Measurements from ENCODE around the gene KCTD3.

Gene KCTD3

GRCh38 chr1:215637041-215637573 lies 70.0 kb downstream of the KCTD3 start:
- peak; percentile 79 for DNase-seq (ENCODE audit: low spot score)
- TF ChIP-seq CTCF (IDR thresholded peaks at IDR 0.05): no peak
- H3K4me3 ChIP-seq: peak overlapping the region; percentile 49
- H3K27ac ChIP-seq: peak overlapping the region; percentile 16 to 65

GRCh38 chr1:215640429-215641148 lies 73.5 kb downstream of the KCTD3 start:
- TF ChIP-seq CTCF (IDR thresholded peaks at IDR 0.05): no peak
- DNase-seq (ENCODE audit: low spot score): no peak
- H3K27ac ChIP-seq: no peak overlapping the region

GRCh38 chr1:215643592-215644321 lies 76.7 kb downstream of the KCTD3 start:
- TF ChIP-seq CTCF (IDR thresholded peaks at IDR 0.05): no peak
- no peak for DNase-seq (ENCODE audit: low spot score)
- Histone ChIP-seq H3K4me3 (no peak overlapping the region), H3K27ac (no peak overlapping the region)

More at GRCh38 chr1:215640429-215641148, 73.5 kb downstream of the KCTD3 start:
- H3K4me3 ChIP-seq: no peak overlapping the region

- no peak for DNase-seq (ENCODE audit: low spot score)
- Histone ChIP-seq H3K4me3 (no peak overlapping the region), H3K27ac (no peak overlapping the region)
- no peak for TF ChIP-seq CTCF (IDR thresholded peaks at IDR 0.05)
Observed at GRCh38 chr1:215645182-215645581, 78.1 kb downstream of the KCTD3 start.

GRCh38 chr1:215645861-215646260 lies 78.8 kb downstream of the KCTD3 start:
- no peak overlapping the region for H3K4me3 ChIP-seq
- no peak for DNase-seq (ENCODE audit: low spot score)
- H3K27ac ChIP-seq: no peak overlapping the region
- TF ChIP-seq CTCF (IDR thresholded peaks at IDR 0.05): no peak

- Histone ChIP-seq H3K4me3 (no peak overlapping the region), H3K27ac (no peak overlapping the region)
- no peak for TF ChIP-seq CTCF (IDR thresholded peaks at IDR 0.05)
- DNase-seq (ENCODE audit: low spot score): no peak
Observed at GRCh38 chr1:215647738-215648137, 80.6 kb downstream of the KCTD3 start.

Measured in coronary artery (tissue), 2 donors.